GM19328 (cell line): ENCODE results near the gene NUPR2.
A peak's percentile ranks its signal among the peaks of the same experiment; 100 is the strongest.
"Not testable (repeated sequence)": the region's sequence is repeated elsewhere in the genome, so short reads cannot be mapped to it uniquely, and the experiment has no call there.

Source experiments
- ATAC-seq: cut with Tn5 transposase; IDR thresholded peaks from one replicate; pipeline ENCODE4 v1.9.1; 2021; ENCODE audit warnings: mild to moderate bottlenecking, moderate library complexity; ENCODE audit not compliant: unreplicated experiment

NUPR2 gene

GRCh38 chr7:56087445-56087844, 28.8 kb downstream of the NUPR2 start:
- ATAC-seq = no peak

GRCh38 chr7:56086761-56087160, 29.5 kb downstream of the NUPR2 start:
- no peak for ATAC-seq

- ATAC-seq = no peak
These were observed 32.9 kb downstream of the NUPR2 start for GRCh38 chr7:56083150-56083785.

- no peak for ATAC-seq
These were observed 34.4 kb downstream of the NUPR2 start for GRCh38 chr7:56081626-56082340.

- ATAC-seq = not testable (repeated sequence)
These were observed 35.3 kb downstream of the NUPR2 start for GRCh38 chr7:56080726-56081435.

- ATAC-seq = no peak
These were observed 36.6 kb downstream of the NUPR2 start for GRCh38 chr7:56079450-56080185.

GRCh38 chr7:56078196-56078595, 38.0 kb downstream of the NUPR2 start:
- no peak for ATAC-seq

GRCh38 chr7:56077681-56078080, 38.5 kb downstream of the NUPR2 start:
- ATAC-seq = no peak

- peak; percentile 68 for ATAC-seq
These were observed 41.8 kb downstream of the NUPR2 start for GRCh38 chr7:56074371-56074791.

GRCh38 chr7:56066376-56066775, 49.8 kb downstream of the NUPR2 start:
- ATAC-seq = not testable (repeated sequence)
